HL-60 (cell line): ENCODE measurements around the gene NKPD1.

Source experiments
- CTCF ChIP-seq: IDR thresholded peaks from one replicate; pipeline ENCODE4 v1.5.1; 2011; ENCODE audit warnings: low read length, control low read depth, inconsistent platforms; ENCODE audit not compliant: insufficient read depth
- POLR2AphosphoS5 ChIP-seq: IDR thresholded peaks from 2 replicates; pipeline ENCODE4 v1.6.1; 2012; ENCODE audit warnings: low read depth
- REST ChIP-seq: IDR thresholded peaks from 2 replicates; pipeline ENCODE4 v1.6.1; 2012; ENCODE audit warnings: low read depth; ENCODE audit not compliant: insufficient replicate concordance

- TF ChIP-seq CTCF: no peak
- no peak for TF ChIP-seq POLR2AphosphoS5
- TF ChIP-seq REST: no peak
Observed at GRCh38 chr19:45169602-45170001, 8.8 kb upstream of the NKPD1 start.
